Measurements from ENCODE around the gene SPATA18. TPM values are rescaled to one million over a fixed set of nuclear protein-coding genes. Genes with fewer than 3 reads are reported as not detected.

The SPATA18 gene
- polyA plus RNA-seq, 1 donor (not counting 4 experiments of a cell fraction or from before 2014, with no cell fraction given): 5.6 TPM

- FAIRE-seq: no peak
These were observed 19.1 kb upstream of the SPATA18 start for GRCh38 chr4:52032005-52032404.

DNA sequence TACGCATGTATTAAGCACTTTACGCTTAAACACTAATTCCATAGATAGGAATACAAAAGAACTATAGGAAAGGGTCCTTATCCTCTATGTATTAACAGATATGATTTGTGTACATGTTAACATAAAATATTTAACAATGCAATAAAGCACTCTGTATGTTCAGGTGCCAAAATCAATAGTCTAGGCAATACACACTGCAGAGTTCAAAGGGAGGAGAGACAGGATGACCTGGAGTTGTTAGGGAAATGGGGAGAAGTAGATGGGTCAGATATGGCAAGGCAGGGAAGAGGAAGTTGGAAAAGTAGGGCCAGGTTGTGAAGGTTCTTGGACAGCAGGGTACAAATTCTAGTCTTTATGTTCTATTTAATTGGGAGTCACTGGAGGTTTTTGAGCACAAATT, 15.9 kb upstream of the SPATA18 start:
- H3K36me3 ChIP-seq (ENCODE audit: control insufficient read depth in 2 of 2, extremely low read depth in 1 of 2, insufficient read depth in 2 of 2, low read length in 2 of 2): no peaks in the 10 kb centered on the region
- H3K27ac ChIP-seq (ENCODE audit: control insufficient read depth, insufficient read depth, low read length): no peak overlapping the region
- TF ChIP-seq CTCF (optimal IDR thresholded peaks at IDR 0.05 in 1 of 3, IDR thresholded peaks at IDR 0.05 in 1 of 3, conservative IDR thresholded peaks at IDR 0.05 in 1 of 3; ENCODE audit: extremely low read depth in 1 of 3, insufficient read depth in 2 of 3, low read length in 3 of 3): no peak
- TF ChIP-seq EZH2 (IDR thresholded peaks at IDR 0.05; ENCODE audit: low read length): no peak
- H3K27me3 ChIP-seq (ENCODE audit: control insufficient read depth, extremely low read depth, insufficient read depth, low read length): no peaks in the 10 kb centered on the region
- no peak for DNase-seq (ENCODE audit: low read depth, low spot score)
- no peaks in the 10 kb centered on the region for H3K9me3 ChIP-seq (ENCODE audit: control insufficient read depth, low read depth, low read length)
- no peak overlapping the region for H2AFZ ChIP-seq (ENCODE audit: control insufficient read depth, low read length)
- FAIRE-seq: no peak
- H3K4me3 ChIP-seq (ENCODE audit: control insufficient read depth in 2 of 3, extremely low read depth in 1 of 3, insufficient read depth in 2 of 3, low read depth in 1 of 3, low read length in 3 of 3): no peak overlapping the region
- peaks cover 8% of the 10 kb centered on the region for H3K4me1 ChIP-seq (ENCODE audit: control insufficient read depth, extremely low read depth, insufficient read depth, low read length)
- H3K9ac ChIP-seq (ENCODE audit: control insufficient read depth, extremely low read depth, insufficient read depth, low read length): no peak overlapping the region
- H4K20me1 ChIP-seq (ENCODE audit: control insufficient read depth, extremely low read depth, insufficient read depth, low read length): no peaks in the 10 kb centered on the region
- peaks cover 20% of the 10 kb centered on the region for H3K79me2 ChIP-seq (ENCODE audit: control insufficient read depth, insufficient read depth, low read length)
- H3K4me2 ChIP-seq (ENCODE audit: control insufficient read depth, extremely low read depth, insufficient read depth, low read depth, low read length): no peak overlapping the region
- dilution Hi-C loops (cut with MboI; ENCODE audit: extremely low pct_ligation_motif_present, low sequenced_read_pairs): no loop called here
- no peaks in the 10 kb centered on the region for H3K9me1 ChIP-seq (ENCODE audit: control insufficient read depth, extremely low read depth, insufficient read depth, low read length)

More at GRCh38 chr4:52032005-52032404, 19.1 kb upstream of the SPATA18 start:
- no peak overlapping the region for H3K4me2 ChIP-seq (ENCODE audit: control insufficient read depth, extremely low read depth, insufficient read depth, low read depth, low read length)
- dilution Hi-C loops (cut with MboI; ENCODE audit: extremely low pct_ligation_motif_present, low sequenced_read_pairs): no loop called here
- no peaks in the 10 kb centered on the region for H3K9me3 ChIP-seq (ENCODE audit: control insufficient read depth, low read depth, low read length)
- no peaks in the 10 kb centered on the region for H3K27me3 ChIP-seq (ENCODE audit: control insufficient read depth, extremely low read depth, insufficient read depth, low read length)
- no peak overlapping the region for H3K27ac ChIP-seq (ENCODE audit: control insufficient read depth, insufficient read depth, low read length)
- H3K9ac ChIP-seq (ENCODE audit: control insufficient read depth, extremely low read depth, insufficient read depth, low read length): no peak overlapping the region
- DNase-seq (ENCODE audit: low read depth, low spot score): no peak
- no peak overlapping the region for H3K4me3 ChIP-seq (ENCODE audit: control insufficient read depth in 2 of 3, extremely low read depth in 1 of 3, insufficient read depth in 2 of 3, low read depth in 1 of 3, low read length in 3 of 3)
- peaks cover 0 to 8% of the 10 kb centered on the region in 2 experiments for H3K36me3 ChIP-seq (ENCODE audit: control insufficient read depth in 2 of 2, extremely low read depth in 1 of 2, insufficient read depth in 2 of 2, low read length in 2 of 2)
- H2AFZ ChIP-seq (ENCODE audit: control insufficient read depth, low read length): no peak overlapping the region
- H3K4me1 ChIP-seq (ENCODE audit: control insufficient read depth, extremely low read depth, insufficient read depth, low read length): peaks cover 13% of the 10 kb centered on the region
- no peaks in the 10 kb centered on the region for H4K20me1 ChIP-seq (ENCODE audit: control insufficient read depth, extremely low read depth, insufficient read depth, low read length)
- TF ChIP-seq EZH2 (IDR thresholded peaks at IDR 0.05; ENCODE audit: low read length) (no peak), CTCF (optimal IDR thresholded peaks at IDR 0.05 in 1 of 3, IDR thresholded peaks at IDR 0.05 in 1 of 3, conservative IDR thresholded peaks at IDR 0.05 in 1 of 3; ENCODE audit: extremely low read depth in 1 of 3, insufficient read depth in 2 of 3, low read length in 3 of 3) (no peak)
- no peaks in the 10 kb centered on the region for H3K9me1 ChIP-seq (ENCODE audit: control insufficient read depth, extremely low read depth, insufficient read depth, low read length)
- peaks cover 15% of the 10 kb centered on the region for H3K79me2 ChIP-seq (ENCODE audit: control insufficient read depth, insufficient read depth, low read length)

Measured in keratinocyte (primary cell).